ENCODE data around the gene ABCA2. TPM values are rescaled to one million over a fixed set of nuclear protein-coding genes. Genes with fewer than 3 reads are reported as not detected.

The ABCA2 gene
- total RNA-seq, 4 donors from 2014 or later, result 13.5 to 24.3 (median 19.3) TPM

GRCh38 chr9:137052293-137052692, 24.3 kb upstream of the ABCA2 start:
- Histone ChIP-seq H3K36me3 (no peaks in the 10 kb centered on the region), H3K27ac (no peak overlapping the region), H3K9me3 (no peaks in the 10 kb centered on the region), H3K27me3 (peaks cover 76% of the 10 kb centered on the region), H3K4me3 (no peak overlapping the region), H3K4me1 (peaks cover 0 to 62% (median 34%) of the 10 kb centered on the region in 3 donors)
- 80% methylated on average over 1 of the region's 8 CpGs; no CpG with 5 or more reads in 1 of the 2 donors for WGBS, 2 donors (ENCODE audit: low coverage in 1 of 2)
- ATAC-seq, result no peak
- TF ChIP-seq POLR2AphosphoS5 (IDR thresholded peaks at IDR 0.05) (no peak), EP300 (IDR thresholded peaks at IDR 0.05) (no peak)

GRCh38 chr9:137051145-137051724, 23.2 kb upstream of the ABCA2 start:
- H3K9me3 ChIP-seq, result no peaks in the 10 kb centered on the region
- peaks cover 0 to 59% (median 33%) of the 10 kb centered on the region in 3 donors for H3K4me1 ChIP-seq
- H3K4me3 ChIP-seq, result no peak overlapping the region
- H3K27ac ChIP-seq, result no peak overlapping the region
- no peak for ATAC-seq
- 100% methylated on average over 1 of the region's 17 CpGs; no CpG with 5 or more reads in 1 of the 2 donors for WGBS, 2 donors (ENCODE audit: low coverage in 1 of 2)
- H3K36me3 ChIP-seq, result no peaks in the 10 kb centered on the region
- no peak for TF ChIP-seq EP300 (IDR thresholded peaks at IDR 0.05)
- no peak for TF ChIP-seq POLR2A (IDR thresholded peaks at IDR 0.05)
- no peak for TF ChIP-seq CTCF (IDR thresholded peaks at IDR 0.05)
- TF ChIP-seq POLR2AphosphoS5 (IDR thresholded peaks at IDR 0.05), result no peak
- H3K27me3 ChIP-seq, result peaks cover 84% of the 10 kb centered on the region

- no peak overlapping the region for H3K4me3 ChIP-seq
- H3K27me3 ChIP-seq, result peaks cover 84% of the 10 kb centered on the region
- 69% methylated on average over 2 of the region's 5 CpGs; no CpG with 5 or more reads in 1 of the 2 donors for WGBS, 2 donors (ENCODE audit: low coverage in 1 of 2)
- H3K4me1 ChIP-seq, result peaks cover 0 to 57% (median 27%) of the 10 kb centered on the region in 3 donors
- H3K36me3 ChIP-seq, result no peaks in the 10 kb centered on the region
- TF ChIP-seq CTCF (IDR thresholded peaks at IDR 0.05) (no peak), EP300 (IDR thresholded peaks at IDR 0.05) (no peak), POLR2A (IDR thresholded peaks at IDR 0.05) (no peak), POLR2AphosphoS5 (IDR thresholded peaks at IDR 0.05) (no peak)
- no peak for ATAC-seq
- no peaks in the 10 kb centered on the region for H3K9me3 ChIP-seq
- no peak overlapping the region for H3K27ac ChIP-seq
Observed at GRCh38 chr9:137050570-137050969, 22.5 kb upstream of the ABCA2 start.

- H3K27me3 ChIP-seq, result peaks cover 82% of the 10 kb centered on the region
- no peak for ATAC-seq
- TF ChIP-seq POLR2AphosphoS5 (IDR thresholded peaks at IDR 0.05), result no peak
- TF ChIP-seq CTCF (IDR thresholded peaks at IDR 0.05), result peak in 3 of 4 experiments; percentile 40 to 60 (median 57)
- H3K4me1 ChIP-seq, result peaks cover 0 to 57% (median 24%) of the 10 kb centered on the region in 3 donors
- no peaks in the 10 kb centered on the region for H3K9me3 ChIP-seq
- no peak overlapping the region for H3K27ac ChIP-seq
- no peak overlapping the region for H3K4me3 ChIP-seq
- 60 to 75% methylated on average over 5 to 10 of the region's 38 CpGs for WGBS, 2 donors (ENCODE audit: low coverage in 1 of 2)
- H3K36me3 ChIP-seq, result no peaks in the 10 kb centered on the region
Observed at GRCh38 chr9:137049544-137050449, 21.8 kb upstream of the ABCA2 start.

- ATAC-seq, result no peak
- 73% methylated on average over 7 of the region's 72 CpGs; no CpG with 5 or more reads in 1 of the 2 donors for WGBS, 2 donors (ENCODE audit: low coverage in 1 of 2)
- Histone ChIP-seq H3K9me3 (no peaks in the 10 kb centered on the region), H3K27me3 (peaks cover 73% of the 10 kb centered on the region), H3K27ac (no peak overlapping the region), H3K4me3 (no peak overlapping the region), H3K4me1 (peaks cover 0 to 57% (median 22%) of the 10 kb centered on the region in 3 donors), H3K36me3 (no peaks in the 10 kb centered on the region)
- no peak for TF ChIP-seq EP300 (IDR thresholded peaks at IDR 0.05)
- TF ChIP-seq CTCF (IDR thresholded peaks at IDR 0.05), result no peak
- TF ChIP-seq POLR2AphosphoS5 (IDR thresholded peaks at IDR 0.05), result no peak
- TF ChIP-seq POLR2A (IDR thresholded peaks at IDR 0.05), result no peak
Observed at GRCh38 chr9:137048655-137049543, 20.9 kb upstream of the ABCA2 start.
